Measurements from ENCODE around the gene ZNF622. TPM values are rescaled to one million over a fixed set of nuclear protein-coding genes. Genes with fewer than 3 reads are reported as not detected.
"Not testable (repeated sequence)": the region's sequence is repeated elsewhere in the genome, so short reads cannot be mapped to it uniquely, and the experiment has no call there.

ZNF622 gene
- total RNA-seq, 4 donors from 2014 or later = 12.6 to 32.2 (median 14.8) TPM

DNA sequence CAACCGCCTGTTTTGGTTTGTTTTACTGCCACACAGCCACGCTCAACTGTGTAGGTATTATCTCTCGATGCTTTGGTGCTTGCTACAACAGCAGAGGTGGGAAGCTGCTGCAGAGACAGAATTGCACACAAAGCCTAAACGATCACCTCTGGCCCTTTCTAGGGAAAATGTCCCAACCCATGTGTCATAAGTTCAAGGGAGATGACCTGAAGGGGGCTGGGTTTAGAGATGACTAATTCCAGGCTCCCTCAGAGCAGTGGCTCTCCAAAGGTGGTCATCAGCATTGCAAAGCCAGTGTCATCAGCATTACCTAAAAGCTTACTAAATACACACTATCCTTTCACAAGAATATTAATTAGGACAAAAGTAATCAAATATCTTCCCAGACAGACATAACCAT is 10.9 kb downstream of the ZNF622 start:
- no peak overlapping the region for H3K4me3 ChIP-seq
- intact Hi-C loops (cut with DNase I; ENCODE audit: low total_unique reads) = no loop called here
- no peaks in the 10 kb centered on the region for H3K9me3 ChIP-seq

DNA sequence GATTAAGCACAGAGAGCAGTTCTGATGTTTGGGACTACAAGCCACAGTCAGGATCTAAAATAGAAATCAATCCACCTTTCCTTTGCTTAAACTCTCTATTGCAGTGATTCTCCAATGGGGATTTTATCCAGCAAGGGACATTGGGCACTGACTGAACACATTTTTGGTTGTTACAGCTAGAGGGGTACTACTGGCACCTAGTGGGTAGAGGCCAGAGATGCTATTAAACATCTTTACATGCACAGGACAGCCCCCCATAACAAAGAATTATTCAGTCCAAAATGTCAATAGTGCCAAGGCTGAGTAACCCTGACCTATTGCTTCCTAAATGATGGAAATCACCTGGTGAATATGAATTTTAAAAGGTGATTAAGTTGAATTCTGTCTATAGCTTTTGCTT is 12.0 kb downstream of the ZNF622 start:
- Histone ChIP-seq H3K36me3 (no peaks in the 10 kb centered on the region), H3K4me1 (peaks cover 0 to 6% of the 10 kb centered on the region in 2 donors), H3K9me3 (no peaks in the 10 kb centered on the region), H3K27me3 (no peaks in the 10 kb centered on the region), H3K27ac (no peak overlapping the region), H3K4me3 (no peak overlapping the region)
- TF ChIP-seq POLR2A (IDR thresholded peaks at IDR 0.05) = no peak
- TF ChIP-seq, protein P1, sequence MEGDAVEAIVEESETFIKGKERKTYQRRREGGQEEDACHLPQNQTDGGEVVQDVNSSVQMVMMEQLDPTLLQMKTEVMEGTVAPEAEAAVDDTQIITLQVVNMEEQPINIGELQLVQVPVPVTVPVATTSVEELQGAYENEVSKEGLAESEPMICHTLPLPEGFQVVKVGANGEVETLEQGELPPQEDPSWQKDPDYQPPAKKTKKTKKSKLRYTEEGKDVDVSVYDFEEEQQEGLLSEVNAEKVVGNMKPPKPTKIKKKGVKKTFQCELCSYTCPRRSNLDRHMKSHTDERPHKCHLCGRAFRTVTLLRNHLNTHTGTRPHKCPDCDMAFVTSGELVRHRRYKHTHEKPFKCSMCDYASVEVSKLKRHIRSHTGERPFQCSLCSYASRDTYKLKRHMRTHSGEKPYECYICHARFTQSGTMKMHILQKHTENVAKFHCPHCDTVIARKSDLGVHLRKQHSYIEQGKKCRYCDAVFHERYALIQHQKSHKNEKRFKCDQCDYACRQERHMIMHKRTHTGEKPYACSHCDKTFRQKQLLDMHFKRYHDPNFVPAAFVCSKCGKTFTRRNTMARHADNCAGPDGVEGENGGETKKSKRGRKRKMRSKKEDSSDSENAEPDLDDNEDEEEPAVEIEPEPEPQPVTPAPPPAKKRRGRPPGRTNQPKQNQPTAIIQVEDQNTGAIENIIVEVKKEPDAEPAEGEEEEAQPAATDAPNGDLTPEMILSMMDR (IDR thresholded peaks at IDR 0.05) = no peak
- intact Hi-C loops (cut with DNase I; ENCODE audit: low total_unique reads) = no loop called here
- DNase-seq = no peak

More for the DNA sequence above, 10.9 kb downstream of the ZNF622 start:
- TF ChIP-seq, protein P1 (IDR thresholded peaks at IDR 0.05) = no peak
- TF ChIP-seq POLR2A (IDR thresholded peaks at IDR 0.05) = no peak
- Histone ChIP-seq H3K27me3 (no peaks in the 10 kb centered on the region), H3K36me3 (no peaks in the 10 kb centered on the region), H3K4me1 (peaks cover 0 to 6% of the 10 kb centered on the region in 2 donors), H3K27ac (no peak overlapping the region)
- DNase-seq = no peak

DNA sequence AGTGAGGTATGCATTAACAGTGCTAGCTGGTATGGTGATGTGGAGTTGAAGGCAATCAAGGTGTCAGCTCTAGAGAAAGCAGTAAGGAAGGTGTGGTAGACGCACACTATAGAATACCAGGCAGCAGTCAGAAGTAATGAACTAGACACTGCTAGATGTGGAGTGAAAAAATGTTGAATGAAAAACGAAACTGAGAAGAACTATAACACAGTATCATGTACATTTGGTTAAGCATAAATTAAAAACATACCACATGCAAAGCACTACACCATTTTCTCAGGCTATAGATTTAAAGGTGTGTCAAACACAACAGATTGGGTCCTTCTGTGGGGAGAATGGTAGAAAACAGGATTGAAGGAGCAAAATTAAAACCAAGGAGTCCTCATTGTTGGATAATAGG is 15.4 kb downstream of the ZNF622 start:
- no peaks in the 10 kb centered on the region for H3K4me1 ChIP-seq
- no peak for DNase-seq
- H3K36me3 ChIP-seq = no peaks in the 10 kb centered on the region
- no peak overlapping the region for H3K4me3 ChIP-seq
- H3K27ac ChIP-seq = no peak overlapping the region
- H3K27me3 ChIP-seq = no peaks in the 10 kb centered on the region
- no peaks in the 10 kb centered on the region for H3K9me3 ChIP-seq
- intact Hi-C loops (cut with DNase I; ENCODE audit: low total_unique reads) = no loop called here
- TF ChIP-seq, protein P1 (IDR thresholded peaks at IDR 0.05) = no peak
- TF ChIP-seq POLR2A (IDR thresholded peaks at IDR 0.05) = no peak

DNA sequence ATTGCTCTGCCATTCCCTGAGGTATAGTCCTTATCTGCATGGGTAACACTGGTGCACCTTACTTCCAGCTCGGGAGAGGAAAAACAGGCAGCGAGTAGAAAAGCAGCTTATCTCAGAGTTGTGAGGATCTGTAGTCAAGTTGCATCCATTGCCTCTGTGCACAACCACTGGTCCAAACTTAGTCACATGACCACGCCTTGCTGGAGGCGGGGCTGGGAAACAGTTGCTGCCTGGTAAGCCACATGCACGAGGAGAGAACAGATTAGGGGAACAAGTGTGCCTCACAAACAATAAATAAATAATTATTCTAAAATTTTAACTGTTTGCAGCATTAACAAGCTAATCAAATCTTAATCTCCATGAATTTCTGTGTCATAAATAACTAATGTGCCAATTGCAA is 18.6 kb downstream of the ZNF622 start:
- Histone ChIP-seq H3K27ac (no peak overlapping the region), H3K4me1 (no peaks in the 10 kb centered on the region), H3K27me3 (no peaks in the 10 kb centered on the region), H3K4me3 (no peak overlapping the region), H3K9me3 (no peaks in the 10 kb centered on the region), H3K36me3 (no peaks in the 10 kb centered on the region)
- TF ChIP-seq POLR2A (IDR thresholded peaks at IDR 0.05) = no peak
- TF ChIP-seq, protein P1 (IDR thresholded peaks at IDR 0.05) = no peak
- intact Hi-C loops (cut with DNase I; ENCODE audit: low total_unique reads) = no loop called here
- no peak for DNase-seq

DNA sequence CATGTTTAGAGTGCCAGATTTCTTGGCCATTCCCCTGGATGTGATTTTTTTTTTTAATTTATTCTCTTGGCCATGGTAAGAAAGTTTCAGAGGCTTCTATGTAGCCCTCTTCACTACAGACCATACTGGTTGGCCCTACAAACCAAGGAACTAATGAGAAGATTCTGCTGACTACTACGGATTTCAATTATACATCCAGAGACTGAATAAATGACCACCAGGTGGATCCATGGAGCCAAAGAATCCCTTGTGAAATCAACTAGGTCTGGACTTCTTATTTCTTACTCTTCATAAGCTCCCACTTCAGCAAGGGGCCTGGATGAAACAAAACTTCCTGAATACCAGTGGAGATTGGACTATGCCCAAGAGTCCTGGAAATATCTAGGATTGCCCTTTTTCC is 27.6 kb downstream of the ZNF622 start:
- TF ChIP-seq POLR2A (IDR thresholded peaks at IDR 0.05) = no peak
- TF ChIP-seq, protein P1 (IDR thresholded peaks at IDR 0.05) = no peak
- intact Hi-C loops (cut with DNase I; ENCODE audit: low total_unique reads) = no loop called here
- H3K36me3 ChIP-seq = no peaks in the 10 kb centered on the region
- H3K9me3 ChIP-seq = no peaks in the 10 kb centered on the region
- DNase-seq = no peak
- H3K27me3 ChIP-seq = no peaks in the 10 kb centered on the region
- H3K4me3 ChIP-seq = no peak overlapping the region
- H3K27ac ChIP-seq = no peak overlapping the region
- no peaks in the 10 kb centered on the region for H3K4me1 ChIP-seq

DNA sequence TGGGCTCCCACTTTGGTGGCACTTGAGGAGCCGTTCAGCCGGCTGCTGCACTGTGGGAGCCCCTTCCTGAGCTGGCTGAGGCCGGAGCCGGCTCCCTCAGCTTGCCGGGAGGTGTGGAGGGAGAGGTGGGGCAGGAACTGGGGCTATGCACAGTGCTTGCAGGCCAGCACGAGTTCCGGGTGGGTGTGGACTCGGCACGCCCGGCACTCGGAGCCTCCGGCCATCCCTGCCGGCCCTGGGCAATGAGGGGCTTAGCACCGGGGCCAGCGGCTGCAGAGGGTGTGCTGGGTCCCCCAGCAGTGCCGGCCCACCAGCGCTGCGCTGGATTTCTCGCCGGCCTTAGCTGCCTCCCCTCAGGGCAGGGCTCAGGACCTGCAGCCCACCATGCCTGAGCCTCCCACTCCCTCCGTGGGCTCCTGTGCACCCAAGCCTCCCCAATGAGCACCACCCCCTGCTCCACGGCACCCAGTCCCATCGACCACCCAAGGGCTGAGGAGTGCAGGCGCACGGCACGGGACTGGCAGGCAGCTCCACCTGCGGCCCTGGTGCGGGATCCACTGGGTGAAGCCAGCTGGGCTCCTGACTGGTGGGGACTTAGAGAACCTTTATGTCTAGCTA is 29.4 kb downstream of the ZNF622 start:
- H3K4me3 ChIP-seq; intact Hi-C loops (cut with DNase I; ENCODE audit: low total_unique reads); DNase-seq; H3K4me1 ChIP-seq; H3K9me3 ChIP-seq; H3K27ac ChIP-seq; H3K27me3 ChIP-seq; H3K36me3 ChIP-seq: not testable (repeated sequence)
